Measurements from ENCODE around the gene CUL3.

GRCh38 chr2:224518806-224519580, 66.2 kb downstream of the CUL3 start:
- TF ChIP-seq POLR2A (IDR thresholded peaks at IDR 0.05; ENCODE audit: low read depth, low read length), result no peak
- TF ChIP-seq CBX5 (IDR thresholded peaks at IDR 0.05; ENCODE audit: low read depth), result no peak
- TF ChIP-seq USF2 (IDR thresholded peaks at IDR 0.05; ENCODE audit: borderline replicate concordance, low read depth, low read length), result no peak
- no peak for TF ChIP-seq NFYB (IDR thresholded peaks at IDR 0.05; ENCODE audit: insufficient read depth, low read depth, low read length)
- TF ChIP-seq E4F1 (IDR thresholded peaks at IDR 0.05; ENCODE audit: borderline replicate concordance, partially characterized antibody), result no peak
- TF ChIP-seq CTCF (IDR thresholded peaks at IDR 0.05 in 2 of 3, conservative IDR thresholded peaks at IDR 0.05 in 1 of 3; ENCODE audit: control insufficient read depth in 2 of 3, extremely low read depth in 1 of 3, insufficient read depth in 1 of 3, low read depth in 3 of 3, low read length in 3 of 3), result no peak
- TF ChIP-seq EP300 (IDR thresholded peaks at IDR 0.05; ENCODE audit: borderline replicate concordance in 1 of 2, control insufficient read depth in 1 of 2, low read depth in 2 of 2, low read length in 2 of 2), result no peak
- no peak for TF ChIP-seq HDAC2 (IDR thresholded peaks at IDR 0.05)
- TF ChIP-seq CEBPB (IDR thresholded peaks at IDR 0.05; ENCODE audit: borderline replicate concordance in 1 of 2, low read depth in 2 of 2, low read length in 2 of 2), result no peak
- TF ChIP-seq CHD2 (IDR thresholded peaks at IDR 0.05; ENCODE audit: borderline replicate concordance, low read depth, low read length), result no peak

All from GM12878 (cell line).